HG03066 (cell line): Measurements from ENCODE around the gene NRXN3.

Experiments
- ATAC-seq: cut with Tn5 transposase; IDR thresholded peaks from one replicate; pipeline ENCODE4 v1.9.1; 2021; ENCODE audit warnings: low read depth; ENCODE audit not compliant: unreplicated experiment

NRXN3 gene

GRCh38 chr14:79475887-79476532, 1305.8 kb downstream of the NRXN3 start:
- ATAC-seq: no peak

- ATAC-seq: no peak
These were observed 1306.4 kb downstream of the NRXN3 start for GRCh38 chr14:79476552-79476951.

- ATAC-seq: no peak
These were observed 1310.0 kb downstream of the NRXN3 start for GRCh38 chr14:79480212-79480611.

- no peak for ATAC-seq
These were observed 1312.7 kb downstream of the NRXN3 start for GRCh38 chr14:79482825-79483224.

- no peak for ATAC-seq
These were observed 1313.6 kb downstream of the NRXN3 start for GRCh38 chr14:79483477-79484388.

- ATAC-seq: no peak
These were observed 1317.5 kb downstream of the NRXN3 start for GRCh38 chr14:79487632-79488031.

- ATAC-seq: no peak
These were observed 1321.0 kb downstream of the NRXN3 start for GRCh38 chr14:79491161-79491560.

GRCh38 chr14:79493081-79493645, 1323.0 kb downstream of the NRXN3 start:
- ATAC-seq: no peak

- ATAC-seq: no peak
These were observed 1326.5 kb downstream of the NRXN3 start for GRCh38 chr14:79496701-79497100.

- no peak for ATAC-seq
These were observed 1330.3 kb downstream of the NRXN3 start for GRCh38 chr14:79500489-79500888.

- ATAC-seq: no peak
These were observed 1332.1 kb downstream of the NRXN3 start for GRCh38 chr14:79502136-79502750.

GRCh38 chr14:79502751-79503148, 1332.6 kb downstream of the NRXN3 start:
- no peak for ATAC-seq

GRCh38 chr14:79510659-79511058, 1340.5 kb downstream of the NRXN3 start:
- no peak for ATAC-seq

- ATAC-seq: no peak
These were observed 1341.0 kb downstream of the NRXN3 start for GRCh38 chr14:79511146-79511545.

- no peak for ATAC-seq
These were observed 1343.3 kb downstream of the NRXN3 start for GRCh38 chr14:79513446-79513845.

- no peak for ATAC-seq
These were observed 1344.5 kb downstream of the NRXN3 start for GRCh38 chr14:79514700-79515099.

- no peak for ATAC-seq
These were observed 1345.0 kb downstream of the NRXN3 start for GRCh38 chr14:79515158-79515557.

- ATAC-seq: no peak
These were observed 1345.8 kb downstream of the NRXN3 start for GRCh38 chr14:79516009-79516408.

GRCh38 chr14:79525416-79525815, 1355.2 kb downstream of the NRXN3 start:
- ATAC-seq: no peak

- no peak for ATAC-seq
These were observed 1358.7 kb downstream of the NRXN3 start for GRCh38 chr14:79528828-79529416.

GRCh38 chr14:79530555-79530954, 1360.4 kb downstream of the NRXN3 start:
- ATAC-seq: no peak
